ENCODE measurements around the gene OASL. TPM values are rescaled to one million over a fixed set of nuclear protein-coding genes. Genes with fewer than 3 reads are reported as not detected.
"Not testable (repeated sequence)": the region's sequence is repeated elsewhere in the genome, so short reads cannot be mapped to it uniquely, and the experiment has no call there.

Gene OASL
- polyA plus RNA-seq, 1 donor from 2014 or later: 0.78 TPM

DNA sequence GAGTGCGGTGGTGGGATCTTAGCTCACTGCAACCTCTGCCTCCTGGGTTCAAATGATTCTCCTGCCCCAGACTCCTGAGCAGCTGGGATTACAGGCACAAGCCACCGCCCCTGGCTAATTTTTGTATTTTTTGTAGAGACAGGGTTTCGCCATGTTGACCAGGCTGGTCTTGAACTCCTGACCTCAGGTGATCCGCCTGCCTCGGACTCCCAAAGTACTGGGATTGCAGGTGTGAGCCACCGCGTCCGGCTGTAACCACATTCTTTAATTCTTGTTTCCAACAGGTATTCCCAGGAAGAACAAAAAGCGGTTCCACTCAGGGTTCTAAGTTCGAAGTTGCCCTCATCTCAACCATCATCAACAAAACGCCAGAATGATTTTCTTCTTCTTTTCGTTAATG, 25.5 kb upstream of the OASL start:
- H3K4me3 Mint-ChIP-seq: not testable (repeated sequence)

DNA sequence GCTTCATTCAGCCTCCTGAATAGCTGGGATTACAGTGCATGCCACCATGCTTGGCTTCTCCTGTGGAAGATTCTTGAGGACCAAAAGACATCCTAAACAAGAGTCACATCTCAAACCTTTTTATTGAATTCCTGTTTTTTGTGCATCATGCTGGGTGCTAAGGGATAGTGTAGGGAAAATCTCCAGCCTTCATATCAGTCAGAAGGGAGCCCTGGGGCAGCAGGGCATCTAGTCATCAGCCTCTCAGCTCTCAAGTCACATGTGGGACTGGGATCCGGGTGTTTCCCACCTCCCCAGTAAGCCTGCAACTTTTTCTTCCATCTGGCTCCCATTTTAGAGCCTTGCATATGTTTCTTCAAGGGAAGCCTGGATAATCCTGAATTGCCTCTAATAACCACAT, 25.1 kb upstream of the OASL start:
- H3K27me3 Mint-ChIP-seq: peaks cover 4% of the 10 kb centered on the region
- H3K4me1 Mint-ChIP-seq: peaks cover 10 to 12% (median 11%) of the 10 kb centered on the region in 3 donors
- H3K27ac Mint-ChIP-seq: no peak overlapping the region
- H3K9me3 Mint-ChIP-seq: no peaks in the 10 kb centered on the region
- H3K36me3 Mint-ChIP-seq: peaks cover 2% of the 10 kb centered on the region
- no peak overlapping the region for H3K4me3 Mint-ChIP-seq

More for the DNA sequence above, 25.5 kb upstream of the OASL start:
- H3K27ac Mint-ChIP-seq, H3K27me3 Mint-ChIP-seq, H3K36me3 Mint-ChIP-seq, H3K9me3 Mint-ChIP-seq: not testable (repeated sequence)
- peaks cover 8 to 11% (median 10%) of the 10 kb centered on the region in 3 donors for H3K4me1 Mint-ChIP-seq

DNA sequence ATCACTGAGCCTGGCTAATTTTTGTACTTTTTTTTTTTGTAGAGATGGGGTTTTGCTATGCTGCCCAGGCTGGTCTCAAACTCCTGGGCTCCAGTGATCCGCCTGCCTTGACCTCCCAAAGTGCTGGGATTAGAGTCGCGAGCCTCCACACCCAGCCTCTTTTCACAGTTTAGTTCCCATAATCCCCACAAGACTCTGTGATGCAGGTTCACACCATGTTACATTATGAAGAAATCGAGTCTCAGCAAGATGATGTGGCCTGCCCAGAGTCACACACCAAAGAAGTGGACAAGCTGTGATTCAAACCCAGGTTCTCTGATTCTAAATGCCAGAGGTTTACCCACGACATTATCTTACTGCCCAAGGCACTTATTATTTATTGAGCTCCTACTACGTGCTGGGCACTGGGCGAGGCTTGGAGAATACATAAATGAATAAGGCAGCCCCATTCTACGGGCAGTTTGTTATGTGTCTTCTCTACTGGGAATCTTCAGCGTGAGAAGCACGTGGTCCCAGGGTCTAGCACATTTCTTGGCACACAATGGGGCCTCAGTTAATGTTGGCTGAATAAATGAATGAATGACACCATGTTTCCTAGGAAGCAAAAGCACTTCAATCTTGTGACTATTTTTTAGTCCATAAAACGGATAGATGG, 23.5 kb upstream of the OASL start:
- no peak overlapping the region for H3K4me3 Mint-ChIP-seq
- H3K27me3 Mint-ChIP-seq: peaks cover 4% of the 10 kb centered on the region
- peaks cover 11 to 16% (median 13%) of the 10 kb centered on the region in 3 donors for H3K4me1 Mint-ChIP-seq
- H3K9me3 Mint-ChIP-seq: no peaks in the 10 kb centered on the region
- no peak overlapping the region for H3K27ac Mint-ChIP-seq
- peaks cover 2% of the 10 kb centered on the region for H3K36me3 Mint-ChIP-seq

DNA sequence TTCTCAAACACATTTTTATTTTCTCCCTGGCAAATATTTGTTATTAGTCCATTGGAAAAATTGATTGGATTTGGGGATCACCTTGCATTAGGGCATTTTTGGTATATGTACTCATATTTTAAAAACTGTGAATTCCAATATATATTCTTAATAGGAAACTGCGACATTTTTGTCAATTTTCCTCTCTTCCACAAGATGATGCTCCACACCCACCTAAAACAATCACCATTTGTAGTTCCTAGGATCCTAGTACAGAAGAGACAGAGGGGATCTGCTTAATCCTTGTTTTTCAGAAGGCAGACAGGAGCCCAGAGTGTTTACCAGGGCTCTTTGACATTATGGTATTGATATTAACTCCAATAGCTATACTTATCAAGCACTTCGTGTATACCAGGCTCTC, 22.8 kb upstream of the OASL start:
- peaks cover 14 to 20% (median 14%) of the 10 kb centered on the region in 3 donors for H3K4me1 Mint-ChIP-seq
- no peak overlapping the region for H3K27ac Mint-ChIP-seq
- H3K4me3 Mint-ChIP-seq: no peak overlapping the region

DNA sequence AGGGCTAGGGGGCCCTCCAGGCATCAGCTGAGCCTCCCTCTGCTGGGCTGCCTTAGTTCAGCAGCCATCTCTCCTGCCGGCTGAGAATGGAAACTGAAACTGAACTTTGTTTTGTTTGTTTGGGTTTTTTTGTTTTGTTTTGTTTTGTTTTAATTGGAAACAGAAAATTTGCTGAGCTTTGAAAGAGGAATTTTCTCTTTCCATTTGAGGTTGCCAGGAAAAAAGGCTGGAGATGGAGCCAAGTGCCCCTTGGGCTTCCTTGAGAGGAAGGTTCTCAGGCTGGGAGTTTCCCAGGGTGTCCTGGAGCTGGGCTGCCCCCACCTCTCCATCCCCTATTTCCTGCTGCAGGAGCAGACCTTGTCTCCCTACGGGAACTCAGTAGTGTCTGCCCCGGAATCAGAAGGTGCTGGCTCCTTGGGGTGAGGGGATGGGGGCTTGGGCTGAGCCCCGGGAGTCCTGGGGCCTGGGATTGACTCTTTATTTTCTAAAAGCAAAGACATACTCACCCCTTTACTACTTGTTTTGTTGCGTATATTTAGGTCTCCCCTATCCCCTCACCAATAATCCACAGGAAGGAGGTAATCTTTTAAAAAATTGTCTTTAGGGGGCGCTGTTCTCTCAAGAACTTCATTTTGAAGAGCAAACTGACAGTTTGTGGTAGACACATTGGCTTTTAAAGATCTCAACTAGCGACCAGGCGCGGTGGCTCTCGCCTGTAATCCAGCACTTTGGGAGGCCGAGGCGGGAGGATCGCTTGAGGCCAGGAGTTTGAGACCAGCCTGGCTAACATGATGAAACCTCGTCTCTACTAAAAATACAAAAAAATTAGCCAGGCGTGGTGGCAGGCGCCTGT, 21.3 kb upstream of the OASL start:
- Mint-ChIP-seq H3K27ac (peak overlapping the region; percentile 83 to 95 (median 93)), H3K4me3 (peak overlapping the region; percentile 82 to 95 (median 90))

More for the DNA sequence above, 22.8 kb upstream of the OASL start:
- Mint-ChIP-seq H3K9me3 (no peaks in the 10 kb centered on the region), H3K27me3 (peaks cover under 1% of the 10 kb centered on the region), H3K36me3 (peaks cover 2% of the 10 kb centered on the region)

DNA sequence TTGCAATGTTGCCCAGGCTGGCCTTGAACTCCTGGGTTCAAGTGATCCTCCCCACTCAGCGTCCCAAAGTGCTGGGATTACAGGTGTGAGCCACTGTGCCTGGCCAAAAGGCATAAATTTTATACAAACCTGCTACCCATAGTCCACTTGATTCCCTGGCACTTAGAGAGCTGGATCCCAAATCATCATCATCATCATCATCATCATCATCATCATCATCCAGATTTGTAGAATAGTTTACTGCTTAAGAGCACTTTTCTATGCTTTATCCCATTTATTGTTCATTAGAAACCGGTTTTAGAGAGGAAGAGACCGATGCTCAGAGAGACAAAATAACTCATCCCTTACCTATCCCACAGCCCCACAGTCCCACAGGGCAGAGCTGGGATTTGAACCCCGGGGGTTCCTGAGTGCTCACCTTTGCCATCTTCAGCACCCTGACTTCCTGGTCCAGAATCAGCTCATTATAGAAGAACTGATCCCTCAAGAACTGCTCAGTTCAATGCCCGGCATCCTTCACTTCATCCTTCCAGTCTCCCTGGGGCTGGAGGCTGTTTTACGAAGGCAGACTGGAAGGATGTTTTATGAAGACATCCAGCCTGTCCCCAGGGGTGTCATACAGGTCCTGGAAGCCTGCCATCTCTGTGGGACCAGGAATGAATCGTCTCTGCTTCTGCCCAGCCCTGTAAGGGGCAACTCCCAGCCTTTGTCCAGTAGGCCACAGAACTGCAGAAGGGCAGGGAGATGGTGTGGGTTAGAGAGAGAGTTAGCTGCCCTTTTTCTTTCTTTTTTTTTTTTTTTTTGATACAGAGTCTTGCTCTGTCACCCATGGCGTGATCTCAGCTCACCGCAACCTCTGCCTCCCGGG, 20.2 kb upstream of the OASL start:
- Mint-ChIP-seq H3K4me1 (peaks cover 11 to 20% (median 14%) of the 10 kb centered on the region in 3 donors), H3K4me3 (peak overlapping the region; percentile 82 to 95 (median 90)), H3K36me3 (peaks cover 3% of the 10 kb centered on the region), H3K27ac (peak overlapping the region; percentile 83 to 95 (median 93)), H3K9me3 (no peaks in the 10 kb centered on the region), H3K27me3 (no peaks in the 10 kb centered on the region)

More for the DNA sequence above, 21.3 kb upstream of the OASL start:
- Mint-ChIP-seq H3K27me3 (no peaks in the 10 kb centered on the region), H3K9me3 (no peaks in the 10 kb centered on the region), H3K4me1 (peaks cover 13 to 20% (median 14%) of the 10 kb centered on the region in 3 donors), H3K36me3 (peaks cover 3% of the 10 kb centered on the region)

DNA sequence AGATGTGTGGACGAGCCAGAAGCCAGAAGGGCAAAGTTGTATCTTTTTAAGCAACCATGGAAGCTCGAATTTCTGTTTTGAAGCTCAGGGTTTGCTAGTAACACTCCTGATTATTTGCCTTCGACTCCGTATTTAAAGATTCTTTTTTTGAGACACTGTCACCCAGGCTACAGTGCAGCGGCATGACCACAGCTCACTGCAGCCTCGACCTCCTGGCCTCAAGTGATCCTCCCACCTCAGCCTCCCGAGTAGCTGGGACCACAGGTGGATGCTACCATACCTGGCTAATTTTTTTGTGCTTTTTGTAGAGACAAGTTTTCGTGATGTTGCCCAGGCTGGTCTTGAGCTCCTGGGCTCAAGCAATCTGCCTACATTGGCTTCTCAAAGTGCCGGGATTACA, 18.7 kb upstream of the OASL start:
- Mint-ChIP-seq H3K27me3 (peaks cover 2% of the 10 kb centered on the region), H3K36me3 (peaks cover 3% of the 10 kb centered on the region), H3K9me3 (no peaks in the 10 kb centered on the region), H3K27ac (no peak overlapping the region), H3K4me1 (peaks cover 11 to 20% (median 14%) of the 10 kb centered on the region in 3 donors), H3K4me3 (no peak overlapping the region)

DNA sequence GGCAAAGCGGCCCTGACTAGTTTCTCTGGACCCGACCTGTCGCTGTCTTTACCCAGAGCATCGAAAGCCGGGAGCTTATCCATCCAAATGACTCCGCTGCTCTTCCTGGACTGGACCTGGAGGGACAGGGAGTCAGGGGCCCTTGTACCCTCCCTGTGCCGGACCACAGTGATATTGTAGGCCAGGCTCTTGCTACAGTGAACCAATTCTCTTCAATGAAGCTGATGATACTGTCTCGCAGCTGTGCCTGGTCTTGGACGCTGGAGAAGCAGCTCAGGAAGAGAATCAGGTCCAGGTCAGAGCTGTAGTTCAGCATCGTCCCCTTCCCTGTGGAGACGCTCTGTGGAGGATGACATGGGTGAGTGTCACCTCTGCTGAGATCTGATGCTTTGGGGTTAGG, 14.7 kb upstream of the OASL start:
- Mint-ChIP-seq H3K4me3 (no peak overlapping the region), H3K4me1 (peaks cover 2 to 5% (median 4%) of the 10 kb centered on the region in 3 donors), H3K36me3 (peaks cover 1% of the 10 kb centered on the region), H3K27me3 (peaks cover 7% of the 10 kb centered on the region), H3K9me3 (no peaks in the 10 kb centered on the region), H3K27ac (no peak overlapping the region)

DNA sequence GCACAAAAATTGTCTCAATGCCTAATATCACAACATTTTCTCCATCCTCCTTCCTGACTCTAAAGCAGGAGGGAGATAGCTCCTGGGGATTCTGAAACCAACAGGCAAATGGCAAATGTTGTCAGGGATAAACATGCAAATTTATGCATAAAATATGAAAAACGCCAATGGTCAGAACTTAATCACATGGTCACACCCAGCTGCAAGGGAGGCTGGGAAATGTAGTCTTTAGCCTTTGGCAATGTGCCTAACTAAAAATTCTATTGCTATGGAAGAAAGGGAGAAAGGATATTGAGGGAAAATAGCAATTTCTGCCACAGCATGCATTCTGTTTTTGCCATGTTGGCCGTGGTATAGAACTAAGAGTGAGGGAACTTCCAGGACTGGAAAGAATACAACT, 11.7 kb upstream of the OASL start:
- no peak overlapping the region for H3K27ac Mint-ChIP-seq
- peaks cover 0 to 4% (median 2%) of the 10 kb centered on the region in 3 donors for H3K4me1 Mint-ChIP-seq
- peaks cover under 1% of the 10 kb centered on the region for H3K36me3 Mint-ChIP-seq
- H3K9me3 Mint-ChIP-seq: no peaks in the 10 kb centered on the region
- peaks cover 7% of the 10 kb centered on the region for H3K27me3 Mint-ChIP-seq
- no peak overlapping the region for H3K4me3 Mint-ChIP-seq

DNA sequence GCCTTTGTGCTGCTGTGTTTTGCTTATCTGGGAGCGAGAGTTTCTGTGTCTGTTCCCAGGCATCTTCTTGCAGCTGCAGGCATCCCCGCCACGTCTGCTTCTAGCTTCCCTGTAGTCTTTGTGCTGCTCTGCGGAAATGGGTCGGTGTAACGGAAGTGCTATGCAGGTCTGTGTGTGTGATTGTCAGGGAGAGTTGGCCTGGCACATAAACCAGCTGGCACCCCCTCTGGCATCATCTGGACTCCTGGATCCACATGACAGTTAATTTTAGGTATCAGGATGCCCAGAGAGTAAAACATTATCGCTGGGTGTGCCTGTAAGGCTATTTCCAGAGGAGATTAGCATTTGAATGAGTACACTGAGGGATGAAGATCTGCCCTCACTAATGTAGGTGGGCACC, 9.4 kb upstream of the OASL start:
- Mint-ChIP-seq H3K9me3 (no peaks in the 10 kb centered on the region), H3K4me3 (no peak overlapping the region), H3K36me3 (no peaks in the 10 kb centered on the region), H3K27me3 (peaks cover 7% of the 10 kb centered on the region), H3K27ac (no peak overlapping the region), H3K4me1 (peaks cover 0 to 4% (median 4%) of the 10 kb centered on the region in 3 donors)

DNA sequence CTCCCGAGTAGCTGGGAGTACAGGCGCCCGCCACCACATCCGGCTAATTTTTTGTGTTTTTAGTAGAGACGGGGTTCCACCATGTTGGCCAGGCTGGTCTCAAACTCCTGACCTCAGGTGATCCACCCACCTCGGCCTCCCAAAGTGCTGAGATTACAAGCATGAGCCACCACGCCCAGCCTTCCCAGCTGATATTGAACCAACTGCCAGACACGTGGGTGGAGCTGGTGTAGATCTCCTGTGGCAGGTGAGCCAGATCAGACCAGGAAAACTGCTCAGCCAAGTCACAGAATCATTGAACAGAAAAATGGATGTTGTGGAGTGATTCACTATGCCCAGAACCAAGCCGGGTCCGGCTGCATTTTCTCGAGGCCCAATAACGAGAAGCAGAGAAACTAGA, 8.4 kb upstream of the OASL start:
- not testable (repeated sequence) for H3K36me3 Mint-ChIP-seq, H3K27ac Mint-ChIP-seq, H3K9me3 Mint-ChIP-seq, H3K4me1 Mint-ChIP-seq, H3K4me3 Mint-ChIP-seq
- H3K27me3 Mint-ChIP-seq: peaks cover 17% of the 10 kb centered on the region

DNA sequence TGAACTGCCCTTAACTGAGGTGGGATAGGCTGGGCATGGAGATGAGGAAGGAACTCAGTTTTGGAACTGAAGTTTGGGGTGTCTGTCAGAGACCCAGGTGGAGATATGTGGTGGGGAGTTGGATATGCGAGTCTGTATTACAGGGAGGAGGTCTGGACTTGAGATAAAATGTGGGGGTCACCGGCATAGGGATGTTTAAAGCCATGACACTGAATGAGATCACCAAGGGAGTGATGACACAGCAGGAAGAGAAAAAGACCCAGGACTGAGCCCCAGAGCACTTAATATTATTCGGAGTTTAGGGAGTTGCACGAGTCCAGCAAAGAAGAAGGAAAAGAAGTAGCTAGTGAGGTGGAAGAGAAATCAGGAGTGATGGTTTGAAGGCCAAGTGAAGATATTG, 4.0 kb upstream of the OASL start:
- Mint-ChIP-seq H3K27ac (no peak overlapping the region), H3K27me3 (peaks cover 27% of the 10 kb centered on the region), H3K9me3 (peaks cover 0 to 2% (median 0%) of the 10 kb centered on the region in 3 donors), H3K36me3 (no peaks in the 10 kb centered on the region), H3K4me3 (no peak overlapping the region), H3K4me1 (peaks cover 7 to 17% (median 13%) of the 10 kb centered on the region in 3 donors)

DNA sequence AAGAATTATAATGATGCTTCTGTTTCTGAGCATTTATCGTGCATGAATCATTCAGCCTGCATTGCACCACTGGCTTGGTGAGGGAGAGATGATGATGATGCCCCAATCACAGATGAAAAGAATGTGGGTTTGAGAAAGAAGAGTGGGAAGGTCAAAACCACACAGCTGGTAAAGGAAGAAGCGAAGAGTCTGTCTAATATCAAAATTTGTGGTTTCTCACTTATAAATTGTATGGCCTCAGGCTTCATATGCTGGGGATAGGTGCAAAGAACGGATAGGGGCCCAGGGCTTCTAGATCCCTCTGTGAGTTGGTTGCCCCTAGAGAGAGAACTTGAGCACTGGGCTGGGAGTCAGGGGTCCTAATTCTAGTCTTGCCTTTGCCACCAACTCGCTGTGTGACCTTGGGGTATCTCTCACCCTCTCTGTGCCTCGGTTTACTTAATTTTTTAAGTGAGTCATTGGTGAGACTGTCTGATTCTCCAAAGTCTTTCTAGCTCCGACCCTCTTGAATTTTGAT, 2.2 kb downstream of the OASL start:
- H3K4me3 Mint-ChIP-seq: peak overlapping the region in 1 of 4 donors; percentile 16
- H3K27me3 Mint-ChIP-seq: peaks cover 25% of the 10 kb centered on the region
- peaks cover 0 to 2% (median 0%) of the 10 kb centered on the region in 3 donors for H3K9me3 Mint-ChIP-seq
- no peaks in the 10 kb centered on the region for H3K36me3 Mint-ChIP-seq
- peaks cover 15 to 19% (median 15%) of the 10 kb centered on the region in 3 donors for H3K4me1 Mint-ChIP-seq
- H3K27ac Mint-ChIP-seq: peak overlapping the region in 1 of 3 donors; percentile 86

DNA sequence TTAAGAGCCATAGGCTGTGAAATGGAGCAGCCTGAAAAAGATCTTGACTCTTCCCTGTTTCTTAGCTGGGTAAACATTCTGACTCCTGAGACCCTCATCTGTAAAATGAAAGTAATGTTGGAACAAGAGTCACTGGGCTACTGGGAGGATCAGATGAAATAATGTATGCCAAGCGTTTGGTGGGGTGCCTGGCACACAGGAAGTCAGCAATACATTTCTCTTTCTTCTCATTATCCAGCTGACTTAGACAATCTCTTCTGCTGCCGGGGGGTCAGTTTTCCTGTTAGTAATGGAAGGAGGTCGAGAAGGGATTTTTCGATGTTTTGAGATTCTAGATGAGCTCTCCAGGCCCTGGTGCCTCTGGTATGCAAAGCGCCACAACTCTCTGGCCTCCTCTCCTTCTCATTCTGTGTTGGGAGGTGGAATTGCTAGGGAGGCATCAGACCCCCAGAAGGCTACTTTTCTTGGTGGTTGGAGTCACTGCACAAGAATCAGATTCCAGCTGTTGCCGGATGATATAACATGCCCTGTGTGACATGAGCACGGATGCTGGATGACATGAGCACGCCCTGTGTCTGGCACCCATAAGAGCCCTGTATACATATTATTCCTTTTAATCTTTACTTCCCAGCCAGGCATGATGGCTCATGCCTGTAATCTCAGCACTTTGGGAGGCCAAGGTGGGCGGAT, 4.3 kb downstream of the OASL start:
- Mint-ChIP-seq H3K27ac (no peak overlapping the region), H3K36me3 (no peaks in the 10 kb centered on the region), H3K9me3 (peaks cover 0 to under 1% (median 0%) of the 10 kb centered on the region in 3 donors), H3K27me3 (peaks cover 18% of the 10 kb centered on the region), H3K4me3 (no peak overlapping the region), H3K4me1 (peaks cover 15 to 16% (median 15%) of the 10 kb centered on the region in 3 donors)
